Renal cortex interstitium (tissue), 11 donors: ENCODE data around the gene SVOP. TPM values are rescaled to one million over a fixed set of nuclear protein-coding genes. Genes with fewer than 3 reads are reported as not detected.

ENCODE experiments used
- DNase-seq, 11 donors: peaks; one replicate each; pipeline ENCODE4 v3.0.0-alpha.2; 2013; ENCODE audit warnings: low read depth in 9 of 11, low spot score in 4 of 11; ENCODE audit errors: extremely low read depth in 1 of 11
- polyA plus RNA-seq, 3 donors: library from polyadenylated mRNA; unstranded; fragments of 120-200 nt; gene quantifications; one replicate each; pipeline ENCODE4 v1.2.1, GENCODE V29; 2013; ENCODE audit not compliant: insufficient read length in 3 of 3

Gene SVOP
- polyA plus RNA-seq, 3 donors = 0.09 to 0.11 (median 0.10) TPM

DNA sequence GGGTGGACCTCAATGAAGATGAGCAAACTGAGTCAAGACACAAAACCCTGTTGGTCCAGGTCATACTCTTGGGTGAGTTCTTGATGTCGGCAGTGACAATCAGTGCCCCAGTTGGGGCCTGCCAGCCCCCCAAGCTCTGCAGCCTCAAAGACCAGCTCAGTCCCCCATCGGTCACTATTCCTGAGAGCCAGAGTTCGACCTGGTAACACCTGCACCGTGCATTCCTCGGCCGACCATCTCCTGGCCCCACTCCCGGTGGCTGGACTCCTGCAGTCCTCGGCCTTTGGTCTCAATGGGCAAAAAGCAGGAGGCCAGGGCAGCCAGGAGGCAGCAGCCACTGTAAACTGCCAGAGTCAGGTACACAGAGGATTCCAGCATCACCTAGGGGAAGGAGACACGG lies 108.5 kb downstream of the SVOP start:
- no peak for DNase-seq

DNA sequence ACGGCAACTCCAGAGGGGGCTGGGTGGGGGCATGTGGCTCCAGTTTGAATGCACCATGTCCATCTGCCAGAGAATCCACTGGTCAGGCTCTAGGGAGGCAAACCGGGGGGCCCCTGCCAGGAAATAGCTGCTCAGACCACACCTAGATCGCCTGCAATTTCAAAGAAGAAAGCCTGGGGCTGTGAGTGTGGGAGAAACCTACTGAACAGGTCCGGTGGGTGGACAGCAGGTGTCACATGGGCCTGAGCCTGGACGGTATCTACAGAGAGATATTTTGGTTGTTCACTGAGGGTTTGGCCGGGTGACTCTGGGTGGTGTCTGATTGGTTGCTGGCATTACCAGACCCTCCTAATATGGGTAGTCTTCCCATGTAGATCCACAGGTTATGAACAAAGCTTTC lies 109.0 kb downstream of the SVOP start:
- no peak for DNase-seq

GRCh38 chr12:108910336-108910735 lies 110.5 kb downstream of the SVOP start:
- no peak for DNase-seq

GRCh38 chr12:108907839-108908351 lies 113.0 kb downstream of the SVOP start:
- no peak for DNase-seq

DNA sequence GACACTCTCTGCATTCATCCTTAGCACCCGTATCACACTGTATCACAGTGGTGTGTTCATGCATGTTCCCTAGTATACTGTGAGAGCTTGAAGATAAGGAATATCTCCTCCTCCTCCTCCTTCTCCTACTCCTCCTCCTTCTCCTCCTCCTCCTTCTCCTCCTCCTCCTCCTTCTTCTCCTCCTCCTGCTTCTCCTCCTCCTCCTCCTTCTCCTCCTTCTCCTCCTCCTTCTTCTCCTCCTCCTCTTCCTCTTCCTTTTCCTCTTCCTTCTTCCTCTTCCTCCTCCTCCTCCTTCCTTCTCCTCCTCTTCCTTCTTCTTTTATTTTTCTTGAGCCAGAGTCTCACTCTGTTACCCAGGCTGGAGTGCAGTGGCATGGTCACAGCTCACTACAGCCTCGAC lies 113.9 kb downstream of the SVOP start:
- no peak for DNase-seq

GRCh38 chr12:108905725-108906124 lies 115.1 kb downstream of the SVOP start:
- DNase-seq = no peak

- DNase-seq = no peak
These were observed 121.7 kb downstream of the SVOP start for GRCh38 chr12:108899145-108899544.

DNA sequence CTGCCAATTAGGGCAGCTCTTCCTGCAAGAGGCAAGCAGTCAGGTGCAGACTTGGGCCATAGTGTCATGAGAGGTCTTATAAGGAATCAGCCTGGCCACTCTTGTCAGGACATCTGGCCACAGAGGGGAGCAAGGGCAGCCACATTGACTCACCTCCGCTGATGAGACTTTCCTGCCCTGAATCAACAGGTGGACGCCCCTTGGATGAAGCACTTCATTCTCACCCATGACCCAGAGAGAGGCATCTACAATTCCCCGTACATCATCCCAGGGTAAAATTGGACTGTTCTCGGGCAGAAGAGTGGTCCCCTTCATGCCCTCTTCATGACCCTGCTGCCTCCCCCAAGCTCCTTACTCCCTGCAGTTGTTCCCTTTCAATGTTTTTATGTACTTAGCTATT lies 124.1 kb downstream of the SVOP start:
- DNase-seq = no peak

DNA sequence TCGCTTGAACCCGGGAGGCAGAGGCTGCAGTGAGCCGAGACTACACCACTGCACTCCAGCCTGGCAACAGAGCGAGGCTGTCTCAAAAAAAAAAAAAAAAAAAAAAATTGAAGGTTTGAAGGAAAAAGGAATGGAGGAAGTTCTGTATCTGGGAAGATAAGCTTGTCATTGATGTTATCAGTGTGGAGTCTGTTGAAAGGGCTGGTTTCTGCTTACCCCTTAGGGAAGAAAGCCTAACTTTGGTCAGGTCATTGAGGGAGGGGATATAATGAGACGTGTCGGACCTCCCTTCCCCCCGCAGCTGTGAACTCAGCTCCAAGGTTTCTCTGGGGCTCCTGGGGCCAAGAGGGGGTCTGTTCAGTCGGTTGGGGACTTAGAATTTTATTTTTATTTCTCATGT lies 124.5 kb downstream of the SVOP start:
- no peak for DNase-seq

- no peak for DNase-seq
These were observed 125.6 kb downstream of the SVOP start for GRCh38 chr12:108895220-108895802.

DNA sequence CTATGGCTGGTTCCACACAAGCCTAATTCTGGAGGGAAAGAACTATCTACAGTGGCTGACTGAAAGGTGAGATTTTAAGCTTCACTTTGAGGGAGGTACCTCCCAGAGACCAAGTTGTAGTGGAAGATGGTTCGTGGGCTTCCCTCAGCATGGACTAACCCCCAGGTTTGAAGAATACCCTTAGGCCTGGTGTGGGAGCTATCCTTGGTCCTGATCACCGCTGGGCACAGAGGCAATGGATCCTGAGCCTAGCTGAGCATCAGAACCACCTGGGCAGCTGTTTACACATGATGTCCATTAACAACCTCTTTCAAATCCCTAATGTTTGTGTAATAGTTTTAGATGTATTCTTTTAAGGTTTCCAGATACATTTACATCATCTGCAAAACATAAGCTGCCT lies 130.7 kb downstream of the SVOP start:
- no peak for DNase-seq

GRCh38 chr12:108888031-108888430 lies 132.8 kb downstream of the SVOP start:
- no peak for DNase-seq

GRCh38 chr12:108886873-108887629 lies 133.8 kb downstream of the SVOP start:
- no peak for DNase-seq

DNA sequence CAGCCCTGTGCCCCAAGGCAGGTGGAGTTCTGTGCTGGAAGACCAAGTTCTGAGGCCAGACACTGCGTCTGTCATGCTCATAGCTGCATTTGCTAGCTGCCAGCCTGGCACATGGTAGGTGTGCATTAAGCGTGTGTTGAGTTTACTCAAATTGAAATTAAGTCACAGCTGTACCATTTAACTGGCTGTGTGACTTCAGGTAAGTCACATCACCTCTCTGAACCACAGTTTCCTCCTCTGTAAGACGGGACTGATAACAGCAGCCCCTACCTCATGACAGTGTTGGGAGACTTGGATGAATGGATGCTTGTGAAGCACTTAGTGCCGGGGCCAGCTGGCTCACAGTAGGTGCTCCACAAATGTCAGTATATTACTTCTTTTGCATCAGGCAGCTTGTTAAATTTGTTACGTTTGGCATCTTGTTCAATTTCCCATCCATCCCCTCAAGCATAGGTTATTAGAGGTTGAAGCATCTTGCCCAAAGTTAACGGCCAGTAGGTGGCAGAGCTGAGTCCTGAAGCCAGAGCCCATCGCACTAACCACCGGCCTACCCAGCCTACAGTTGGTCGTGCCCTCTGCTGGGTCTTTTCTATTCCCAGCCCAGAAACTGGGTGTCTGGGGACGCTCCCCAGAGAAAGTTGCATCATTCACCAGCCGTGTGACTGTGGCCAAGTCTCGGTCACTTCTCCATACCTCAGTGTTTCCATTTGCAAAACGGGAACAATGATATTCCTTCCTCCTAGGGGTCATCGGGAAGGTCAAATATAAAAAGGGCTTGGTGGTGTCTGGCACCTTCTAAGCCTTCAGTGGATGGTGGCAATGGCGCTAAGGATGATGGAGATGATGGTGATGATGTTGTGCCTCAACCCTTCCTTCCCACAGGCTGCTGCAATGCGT lies 136.5 kb downstream of the SVOP start:
- no peak for DNase-seq

DNA sequence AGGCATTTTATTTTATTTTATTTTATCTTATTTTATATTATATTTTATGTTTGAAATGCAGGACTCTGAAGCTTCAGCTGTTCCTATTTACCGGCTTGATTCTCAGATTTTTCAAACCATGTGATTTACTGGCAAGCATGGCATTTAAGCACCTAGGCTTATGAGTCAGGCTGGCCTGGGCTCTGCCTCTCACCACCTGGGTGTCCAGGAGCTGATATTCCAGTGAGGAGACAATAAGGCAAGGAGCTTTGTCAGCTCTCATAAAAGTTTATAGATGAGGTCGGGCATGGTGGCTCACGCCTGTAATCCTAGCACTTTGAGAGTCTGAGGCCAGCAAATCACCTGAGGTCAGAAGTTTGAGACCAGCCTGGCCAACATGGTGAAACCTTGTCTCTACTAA lies 138.9 kb downstream of the SVOP start:
- no peak for DNase-seq

DNA sequence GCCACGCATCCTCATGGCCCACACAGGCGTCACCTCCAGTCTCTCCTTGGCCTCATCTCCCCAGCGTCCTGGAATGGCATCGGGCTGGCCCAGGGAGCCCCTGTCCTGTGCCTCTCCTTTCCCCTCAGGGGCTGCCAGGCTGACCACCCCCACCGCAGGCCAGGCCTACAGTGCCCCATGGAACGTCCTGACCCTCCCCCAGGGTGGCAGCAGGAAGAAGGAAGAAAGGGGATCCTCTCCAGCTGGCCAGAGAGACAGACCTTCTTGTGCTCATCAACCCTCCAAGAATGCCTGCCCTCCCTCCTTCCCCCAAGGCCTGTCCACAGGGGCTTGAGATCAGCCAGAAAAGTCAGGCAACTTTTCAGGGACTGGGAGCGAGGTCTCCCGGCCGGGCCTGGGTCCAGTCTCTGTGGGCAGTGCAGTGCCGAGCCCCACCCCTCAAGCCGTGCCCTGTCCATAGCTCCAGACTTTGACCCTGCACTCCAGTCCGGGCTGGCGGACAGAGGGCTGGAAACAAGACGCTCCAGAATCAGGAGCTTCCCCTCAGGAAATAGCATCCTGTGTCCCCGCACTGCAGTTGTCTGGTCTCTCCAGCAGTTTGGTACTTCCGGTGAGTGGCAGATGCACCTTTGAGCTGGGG lies 141.1 kb downstream of the SVOP start, which contains the start of gene DAO:
Gene DAO (plus strand): TSS at position 478 of the 640 bp plus-strand sequence. CDS start 4,915 bp downstream, outside the sequence.
- no peak for DNase-seq

GRCh38 chr12:108876550-108876949 lies 144.3 kb downstream of the SVOP start:
- no peak for DNase-seq

GRCh38 chr12:108875682-108876361 lies 145.0 kb downstream of the SVOP start:
- no peak for DNase-seq

DNA sequence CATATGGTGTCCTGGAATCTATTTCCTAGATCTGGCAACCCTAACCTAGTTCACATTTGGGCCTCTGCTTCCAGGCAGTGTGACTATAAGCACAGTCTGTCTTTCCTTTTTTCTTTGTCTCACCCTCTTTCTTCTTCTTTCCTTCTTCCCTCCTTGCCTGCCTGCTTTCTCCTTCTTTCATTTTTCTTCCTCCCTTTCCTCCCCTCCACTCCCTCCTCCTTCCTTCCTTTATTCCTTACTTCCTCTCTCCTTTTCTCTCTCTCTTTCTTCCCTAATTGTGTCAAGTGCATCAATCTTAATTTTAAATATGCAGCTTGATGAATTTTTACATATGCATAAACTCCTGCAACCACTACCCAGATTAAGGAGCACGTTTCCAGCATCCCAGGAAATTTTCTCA lies 145.6 kb downstream of the SVOP start:
- no peak for DNase-seq
